CD8-positive, alpha-beta memory T cell (primary cell): ENCODE measurements around the gene LAS1L. TPM values are rescaled to one million over a fixed set of nuclear protein-coding genes. Genes with fewer than 3 reads are reported as not detected.

Experiments
- CTCF ChIA-PET: fragments of 350-600 bp; sonication (Branson Sonifier 250); formaldehyde crosslinking; loops from one replicate; lab custom pipeline; 2021; ENCODE audit warnings: antibody characterized with exemption; lab: Charles Lee
- POLR2A ChIA-PET: fragments of 350-600 bp; sonication (Branson Sonifier 250); formaldehyde crosslinking; loops from one replicate; lab custom pipeline; 2021; ENCODE audit warnings: antibody characterized with exemption; lab: Charles Lee
- DNase-seq, 5 donors: peaks; one replicate each; pipeline versions ENCODE4 v3.0.0 to v3.0.0-alpha.2; 2020 to 2022; ENCODE audit warnings: mixed read lengths in 1 of 5
- H3K27ac ChIP-seq: one replicate; pipeline ENCODE4 v1.7.0; 2013; ENCODE audit warnings: low read depth, mild to moderate bottlenecking, low read length, moderate library complexity
- H3K27me3 ChIP-seq: 2 replicates; pipeline ENCODE4 v1.7.0; 2013; ENCODE audit warnings: low read length, mild to moderate bottlenecking; ENCODE audit not compliant: insufficient read depth, poor library complexity, severe bottlenecking
- H3K36me3 ChIP-seq: 2 replicates; pipeline ENCODE4 v1.7.0; 2013; ENCODE audit warnings: mild to moderate bottlenecking, low read length, moderate library complexity; ENCODE audit not compliant: insufficient read depth
- H3K4me1 ChIP-seq: 2 replicates; pipeline ENCODE4 v1.7.0; 2013; ENCODE audit warnings: mild to moderate bottlenecking, low read length, moderate library complexity; ENCODE audit not compliant: insufficient read depth
- H3K4me3 ChIP-seq: 2 replicates; pipeline ENCODE4 v1.7.0; 2013; ENCODE audit warnings: mild to moderate bottlenecking, low read length
- H3K9me3 ChIP-seq: 2 replicates; pipeline ENCODE4 v1.7.0; 2013; ENCODE audit warnings: mild to moderate bottlenecking, low read length
- H3K27ac Mint-ChIP-seq, 8 donors: one replicate each; pipeline ENCODE4 v1.8.0; 2020 to 2021; ENCODE audit warnings: mixed read lengths in 8 of 8, mild to moderate bottlenecking in 6 of 8, inconsistent platforms in 3 of 8, moderate library complexity in 3 of 8
- H3K27me3 Mint-ChIP-seq, 2 donors: one replicate each; pipeline ENCODE4 v1.8.0; 2020 to 2021; ENCODE audit warnings: mixed read lengths in 2 of 2, mild to moderate bottlenecking in 1 of 2, moderate library complexity in 1 of 2
- H3K36me3 Mint-ChIP-seq, 3 donors: one replicate each; pipeline ENCODE4 v1.8.0; 2020 to 2021; ENCODE audit warnings: mixed read lengths in 3 of 3, inconsistent platforms in 1 of 3, mild to moderate bottlenecking in 1 of 3
- H3K4me1 Mint-ChIP-seq, 3 donors: one replicate each; pipeline ENCODE4 v1.8.0; 2020 to 2021; ENCODE audit warnings: mixed read lengths in 3 of 3, inconsistent platforms in 1 of 3, mild to moderate bottlenecking in 1 of 3
- H3K4me3 Mint-ChIP-seq, 7 donors: one replicate each; pipeline ENCODE4 v1.8.0; 2020 to 2021; ENCODE audit warnings: mixed read lengths in 7 of 7, mild to moderate bottlenecking in 6 of 7, moderate library complexity in 4 of 7, inconsistent platforms in 2 of 7
- H3K9me3 Mint-ChIP-seq, 5 donors: one replicate each; pipeline ENCODE4 v1.8.0; 2020 to 2022; ENCODE audit warnings: mixed read lengths in 5 of 5, mild to moderate bottlenecking in 3 of 5, moderate library complexity in 2 of 5, inconsistent platforms in 1 of 5
- polyA plus RNA-seq: library from polyadenylated mRNA; unstranded; fragments of 300-500 nt; fragmentation: Illumina TruSeq; gene quantifications from one replicate; pipeline ENCODE4 v1.2.3, GENCODE V29; 2021
- total RNA-seq, 2 experiments: library from RNA; stranded (reverse); gene quantifications; one replicate each; pipeline ENCODE4 v1.2.3, GENCODE V29; 2021

The LAS1L gene
- total RNA-seq (10 to 100 TPM; 70.7 to 74.3 TPM), polyA plus RNA-seq (44.8 TPM)

DNA sequence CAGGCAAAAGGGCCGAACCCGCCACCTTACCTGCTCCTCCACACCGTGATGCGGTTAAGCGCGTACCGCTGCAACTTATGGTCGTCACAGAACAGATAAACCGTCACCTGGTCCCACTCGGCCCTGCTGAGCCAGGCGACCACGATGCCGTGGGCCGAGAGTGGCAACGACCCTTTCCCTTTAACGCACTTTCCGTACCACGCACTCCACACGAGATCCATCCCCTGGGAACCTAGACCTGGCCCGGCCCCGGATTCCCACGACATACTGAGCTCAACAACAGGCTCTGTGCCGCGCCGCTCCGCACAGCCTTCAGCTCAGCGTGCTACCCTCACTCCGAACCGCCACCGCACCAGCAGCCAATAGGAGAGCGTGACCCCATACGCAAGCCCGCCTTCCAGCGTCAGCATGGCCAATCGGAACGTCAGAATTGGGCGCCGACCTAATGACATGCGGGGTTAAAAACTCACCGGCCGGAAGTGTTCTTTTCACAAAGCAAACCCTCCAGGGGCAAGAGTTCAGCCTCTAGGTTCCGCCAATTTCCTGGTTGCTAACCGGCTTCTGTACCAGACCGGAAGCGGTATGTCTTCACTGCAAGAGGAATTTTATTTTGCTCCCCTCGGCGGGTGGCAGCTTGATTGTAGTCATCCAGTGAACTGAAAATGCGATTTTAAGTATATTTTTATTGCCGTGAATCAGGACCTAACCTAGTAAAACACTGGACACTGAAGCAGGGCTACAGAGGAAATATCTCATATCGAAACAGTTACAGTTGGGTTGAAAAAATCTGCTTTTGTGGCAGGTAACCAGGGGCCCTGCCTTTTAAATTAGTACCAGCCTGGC lies at the start of gene LAS1L:
TSS of gene LAS1L (minus strand) at position 338 of the 843 bp plus-strand sequence. CDS start at position 266, 72 bp downstream.
- Histone ChIP-seq H3K36me3 (no peaks in the 10 kb centered on the region), H3K27me3 (no peaks in the 10 kb centered on the region), H3K4me1 (peaks cover 12% of the 10 kb centered on the region), H3K27ac (peak within 1 kb of the TSS; percentile 64), H3K4me3 (peak within 1 kb of the TSS; percentile 79), H3K9me3 (no peaks in the 10 kb centered on the region)
- Mint-ChIP-seq H3K4me3 (peak within 1 kb of the TSS; percentile 99 to 100 (median 99)), H3K4me1 (peaks cover 12 to 22% (median 21%) of the 10 kb centered on the region in 3 donors), H3K27me3 (peaks cover 0 to 1% of the 10 kb centered on the region in 2 donors), H3K36me3 (peaks cover 0 to 28% (median 0%) of the 10 kb centered on the region in 3 donors), H3K27ac (peak within 1 kb of the TSS; percentile 90 to 100 (median 97)), H3K9me3 (no peaks in the 10 kb centered on the region)
- ChIA-PET POLR2A (interaction anchor here (0.5 kb wide), 1 partner anchor 62 kb away, joined by 7 read pairs; no protein-coding TSS in a partner anchor), CTCF (no interaction called here)
- DNase-seq, result peak; percentile 76 to 94 (median 91)

DNA sequence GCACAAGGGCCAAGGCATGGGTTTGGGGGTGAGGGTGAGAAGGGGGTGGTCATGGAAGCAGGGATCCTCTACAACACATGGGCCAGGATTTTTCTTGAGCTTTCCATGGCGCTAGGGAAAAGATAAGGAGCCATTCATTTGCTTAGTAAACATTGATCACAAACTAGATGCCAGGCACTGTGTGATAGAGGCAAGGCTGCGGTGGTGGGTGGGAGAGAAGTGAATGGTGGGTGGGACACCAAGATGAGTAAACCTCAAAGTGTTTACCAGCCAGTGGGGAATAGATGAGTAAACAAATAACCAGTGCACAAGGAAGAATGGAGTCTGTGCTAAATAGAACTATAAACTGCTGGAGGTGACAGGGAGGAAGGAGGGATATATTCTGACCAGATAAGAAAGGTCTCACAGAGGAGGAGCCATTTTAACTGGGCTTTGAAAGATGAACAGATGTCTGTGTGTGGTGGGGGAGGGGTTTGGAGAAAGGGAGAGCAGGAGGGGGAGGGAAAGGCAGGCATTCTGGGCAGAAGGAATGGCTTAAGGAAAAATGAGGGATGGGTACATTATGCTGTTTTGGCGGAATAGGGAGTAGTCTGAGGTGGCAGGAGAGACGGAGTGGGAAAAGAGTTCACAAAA lies 48.0 kb upstream of the LAS1L start:
- H3K9me3 Mint-ChIP-seq, result no peaks in the 10 kb centered on the region
- Histone ChIP-seq H3K4me1 (peaks cover 5% of the 10 kb centered on the region), H3K4me3 (no peak overlapping the region), H3K27ac (no peak overlapping the region), H3K27me3 (no peaks in the 10 kb centered on the region), H3K9me3 (no peaks in the 10 kb centered on the region), H3K36me3 (no peaks in the 10 kb centered on the region)
- POLR2A ChIA-PET, result no interaction called here
- H3K27ac Mint-ChIP-seq, result peak overlapping the region in 1 of 8 donors; percentile 15
- H3K4me1 Mint-ChIP-seq, result peaks cover 5 to 6% (median 5%) of the 10 kb centered on the region in 3 donors
- H3K36me3 Mint-ChIP-seq, result no peaks in the 10 kb centered on the region
- H3K4me3 Mint-ChIP-seq, result no peak overlapping the region
- H3K27me3 Mint-ChIP-seq, result peaks cover 0 to 21% of the 10 kb centered on the region in 2 donors
- DNase-seq, result no peak
- CTCF ChIA-PET, result interaction anchor here (1.1 to 3.1 kb wide), 3 partner anchors 405 to 1146 kb away, joined by 4 to 8 read pairs (median 5); no protein-coding TSS in a partner anchor

DNA sequence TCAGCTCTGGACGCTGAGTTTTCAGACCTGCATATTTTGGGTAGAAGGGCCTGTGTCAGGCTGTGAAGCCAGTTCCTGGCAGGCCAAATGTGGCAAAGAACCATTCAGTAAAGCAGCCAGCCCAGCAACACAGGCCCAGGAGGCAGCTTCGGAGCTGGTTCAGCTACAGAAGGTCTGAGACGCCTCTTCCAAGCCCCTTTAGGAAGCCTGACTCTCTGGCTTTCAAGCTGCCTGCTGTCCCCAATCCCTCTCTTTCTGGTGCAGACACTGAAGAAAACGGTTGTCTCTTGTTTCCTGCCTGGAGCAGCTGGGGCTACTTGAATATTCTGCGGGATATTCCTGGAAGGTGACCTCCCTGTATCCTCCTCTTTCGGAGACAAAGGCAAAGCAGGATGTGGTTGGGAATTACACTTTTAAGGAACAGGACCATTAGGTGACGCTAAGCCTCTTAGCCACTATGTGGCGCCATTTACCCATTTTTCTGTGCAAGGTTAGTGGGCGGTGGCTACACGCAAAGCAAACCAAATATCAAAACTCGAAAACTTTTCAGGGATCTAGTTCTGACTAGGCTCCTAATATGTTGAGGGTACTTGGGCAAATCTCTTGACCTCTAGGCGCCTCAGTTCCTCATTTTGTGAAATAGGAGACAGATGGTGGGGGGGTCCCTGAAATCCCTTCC lies 47.2 kb upstream of the LAS1L start:
- Mint-ChIP-seq H3K4me3 (no peak overlapping the region), H3K27ac (peak overlapping the region in 1 of 8 donors; percentile 87), H3K36me3 (no peaks in the 10 kb centered on the region), H3K27me3 (peaks cover 0 to 16% of the 10 kb centered on the region in 2 donors), H3K4me1 (peaks cover 5 to 6% (median 5%) of the 10 kb centered on the region in 3 donors), H3K9me3 (no peaks in the 10 kb centered on the region)
- H3K4me1 ChIP-seq, result peaks cover 5% of the 10 kb centered on the region
- H3K9me3 ChIP-seq, result no peaks in the 10 kb centered on the region
- ChIA-PET POLR2A (no interaction called here), CTCF (interaction anchor here (1.0 to 3.1 kb wide), 6 partner anchors 403 to 1147 kb away, joined by 3 to 8 read pairs (median 4); no protein-coding TSS in a partner anchor)
- H3K27ac ChIP-seq, result no peak overlapping the region
- no peaks in the 10 kb centered on the region for H3K36me3 ChIP-seq
- no peak overlapping the region for H3K4me3 ChIP-seq
- DNase-seq, result peak; percentile 12 to 64 (median 52)
- no peaks in the 10 kb centered on the region for H3K27me3 ChIP-seq

DNA sequence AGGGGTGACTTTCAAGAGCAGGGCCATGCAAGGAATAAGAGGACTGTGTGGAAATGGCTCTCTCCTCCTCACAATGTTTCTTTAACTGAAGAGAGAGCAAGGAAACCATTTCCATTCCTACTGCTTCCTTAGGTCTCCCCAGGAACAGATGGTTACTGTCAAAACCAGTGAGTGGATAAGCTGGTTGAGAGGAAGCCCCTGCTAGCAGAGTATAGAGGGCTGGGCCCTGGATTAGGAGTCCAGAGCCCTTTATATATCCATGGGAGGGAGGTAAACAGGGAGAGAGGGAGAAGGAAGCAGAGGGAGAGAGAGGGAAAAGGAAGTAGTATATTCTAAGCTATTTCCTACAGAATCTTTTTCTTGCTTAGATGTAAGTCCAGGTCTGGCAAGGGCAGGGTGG lies 43.8 kb upstream of the LAS1L start:
- Mint-ChIP-seq H3K4me3 (no peak overlapping the region), H3K4me1 (peaks cover 5 to 6% (median 5%) of the 10 kb centered on the region in 3 donors), H3K27ac (no peak overlapping the region)

DNA sequence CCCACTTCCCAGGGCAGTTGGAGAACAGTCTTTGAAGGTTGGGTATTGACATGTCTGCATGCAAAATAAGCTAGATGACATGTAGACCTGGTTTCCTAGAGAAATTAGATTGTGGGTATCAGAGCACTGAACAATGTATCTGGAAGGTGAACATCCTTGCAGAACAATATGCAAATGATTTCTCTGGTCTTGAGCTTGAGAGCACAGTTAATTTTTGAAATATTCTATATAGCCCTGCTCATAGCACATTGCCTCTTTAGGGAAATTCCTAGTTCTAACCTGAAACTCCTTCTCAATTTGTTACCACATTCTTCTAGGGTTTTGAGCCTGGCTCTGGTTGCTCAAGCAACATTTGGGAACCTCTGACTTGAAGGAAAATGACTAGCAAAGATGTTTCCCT lies 41.6 kb upstream of the LAS1L start:
- Histone ChIP-seq H3K27ac (no peak overlapping the region), H3K27me3 (no peaks in the 10 kb centered on the region), H3K9me3 (no peaks in the 10 kb centered on the region), H3K4me1 (no peaks in the 10 kb centered on the region), H3K36me3 (no peaks in the 10 kb centered on the region), H3K4me3 (no peak overlapping the region)
- Mint-ChIP-seq H3K27me3 (peaks cover 0 to 12% of the 10 kb centered on the region in 2 donors), H3K4me1 (no peaks in the 10 kb centered on the region), H3K9me3 (no peaks in the 10 kb centered on the region), H3K36me3 (no peaks in the 10 kb centered on the region), H3K27ac (no peak overlapping the region), H3K4me3 (no peak overlapping the region)
- ChIA-PET CTCF (no interaction called here), POLR2A (no interaction called here)
- DNase-seq, result no peak

More for the DNA sequence above, 43.8 kb upstream of the LAS1L start:
- Mint-ChIP-seq H3K9me3 (no peaks in the 10 kb centered on the region), H3K27me3 (peaks cover 0 to 13% of the 10 kb centered on the region in 2 donors), H3K36me3 (no peaks in the 10 kb centered on the region)
- no peak for DNase-seq
- Histone ChIP-seq H3K4me1 (peaks cover 5% of the 10 kb centered on the region), H3K27ac (no peak overlapping the region), H3K9me3 (no peaks in the 10 kb centered on the region), H3K4me3 (no peak overlapping the region), H3K36me3 (no peaks in the 10 kb centered on the region), H3K27me3 (no peaks in the 10 kb centered on the region)
- ChIA-PET CTCF (no interaction called here), POLR2A (no interaction called here)

DNA sequence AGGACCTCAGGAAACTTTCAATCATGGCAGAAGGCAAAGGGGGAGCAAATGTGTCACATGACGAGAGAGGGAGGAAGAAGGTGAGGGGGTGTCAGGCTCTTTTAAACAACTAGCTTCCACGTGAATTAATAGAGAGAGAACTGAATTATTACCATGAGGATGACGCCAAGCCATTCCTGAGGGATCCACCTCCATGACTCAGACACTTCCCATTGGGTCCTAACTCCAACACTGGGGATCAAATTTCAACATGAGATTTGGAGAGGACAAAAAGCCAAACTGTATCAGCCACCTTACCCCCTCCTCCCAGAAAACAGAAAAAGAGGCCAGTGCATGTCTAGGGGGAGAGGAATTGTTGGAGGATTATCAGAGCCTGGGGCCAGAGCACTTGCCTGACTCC lies 40.4 kb upstream of the LAS1L start:
- no peaks in the 10 kb centered on the region for H3K9me3 Mint-ChIP-seq
- no peak overlapping the region for H3K4me3 ChIP-seq
- H3K4me1 Mint-ChIP-seq, result no peaks in the 10 kb centered on the region
- no peaks in the 10 kb centered on the region for H3K27me3 ChIP-seq
- no peak overlapping the region for H3K27ac ChIP-seq
- ChIA-PET CTCF (no interaction called here), POLR2A (no interaction called here)
- no peaks in the 10 kb centered on the region for H3K36me3 ChIP-seq
- H3K4me3 Mint-ChIP-seq, result no peak overlapping the region
- peaks cover 0 to 13% of the 10 kb centered on the region in 2 donors for H3K27me3 Mint-ChIP-seq
- DNase-seq, result no peak
- H3K9me3 ChIP-seq, result no peaks in the 10 kb centered on the region
- H3K27ac Mint-ChIP-seq, result no peak overlapping the region
- H3K4me1 ChIP-seq, result no peaks in the 10 kb centered on the region
- no peaks in the 10 kb centered on the region for H3K36me3 Mint-ChIP-seq

DNA sequence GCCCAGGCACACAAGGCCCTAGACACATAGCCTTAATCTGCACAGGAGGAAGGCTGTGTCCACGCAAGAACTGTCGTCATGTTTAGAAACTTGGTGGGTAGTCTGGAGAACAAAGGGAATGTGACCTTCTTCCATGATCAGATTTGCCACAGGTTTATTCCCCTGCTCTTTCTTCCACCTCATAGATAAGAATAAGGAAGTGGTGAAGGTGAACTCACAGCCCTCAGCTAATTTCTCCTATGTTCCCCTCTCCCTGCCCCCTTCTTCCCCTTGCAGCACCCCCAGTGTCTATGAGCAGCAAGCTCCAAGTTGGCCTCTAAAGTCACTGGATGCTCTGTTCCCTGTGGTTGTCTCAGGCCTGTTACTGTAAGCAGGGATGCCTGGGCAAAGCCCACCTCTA lies 39.8 kb upstream of the LAS1L start:
- Mint-ChIP-seq H3K36me3 (no peaks in the 10 kb centered on the region), H3K27me3 (peaks cover 0 to 11% of the 10 kb centered on the region in 2 donors), H3K4me3 (no peak overlapping the region), H3K27ac (no peak overlapping the region), H3K4me1 (no peaks in the 10 kb centered on the region), H3K9me3 (no peaks in the 10 kb centered on the region)
- ChIA-PET POLR2A (no interaction called here), CTCF (no interaction called here)
- Histone ChIP-seq H3K27ac (no peak overlapping the region), H3K27me3 (no peaks in the 10 kb centered on the region), H3K4me1 (no peaks in the 10 kb centered on the region), H3K4me3 (no peak overlapping the region), H3K9me3 (no peaks in the 10 kb centered on the region), H3K36me3 (no peaks in the 10 kb centered on the region)
- DNase-seq, result no peak
